GM12864 (cell line): Measurements from ENCODE around the gene TGFB2.

Experiments
- DNase-seq: peaks from one replicate; pipeline ENCODE4 v3.0.0-alpha.2; 2011; ENCODE audit warnings: low read depth
- H3K4me3 ChIP-seq: 2 replicates; pipeline ENCODE4 v1.5.1; 2011; ENCODE audit warnings: mild to moderate bottlenecking, low read depth, low read length, control low read depth
- CTCF ChIP-seq: IDR thresholded peaks from 2 replicates; pipeline ENCODE4 v1.5.1; 2011; ENCODE audit warnings: low read depth, mild to moderate bottlenecking, moderate library complexity, low read length, control low read depth, inconsistent platforms; ENCODE audit errors: missing control alignments

Gene TGFB2

GRCh38 chr1:218351391-218352074, 6.4 kb downstream of the TGFB2 start:
- no peak overlapping the region; the same call in 1 of the 2 replicates for H3K4me3 ChIP-seq
- peak; percentile 64 for TF ChIP-seq CTCF
- no peak for DNase-seq

GRCh38 chr1:218352075-218352438, 6.9 kb downstream of the TGFB2 start:
- no peak overlapping the region for H3K4me3 ChIP-seq
- DNase-seq = no peak
- TF ChIP-seq CTCF = no peak

- H3K4me3 ChIP-seq = no peak overlapping the region
- no peak for TF ChIP-seq CTCF
- no peak for DNase-seq
Measured at GRCh38 chr1:218353656-218354055, 8.5 kb downstream of the TGFB2 start.

GRCh38 chr1:218355278-218355677, 10.1 kb downstream of the TGFB2 start:
- no peak for TF ChIP-seq CTCF
- no peak for DNase-seq
- no peak overlapping the region for H3K4me3 ChIP-seq

- DNase-seq = no peak
- no peak overlapping the region for H3K4me3 ChIP-seq
- no peak for TF ChIP-seq CTCF
Measured at GRCh38 chr1:218357211-218357892, 12.2 kb downstream of the TGFB2 start.

GRCh38 chr1:218357893-218358232, 12.7 kb downstream of the TGFB2 start:
- H3K4me3 ChIP-seq = no peak overlapping the region
- TF ChIP-seq CTCF = no peak
- no peak for DNase-seq
